GM19240 (cell line): ENCODE data around the gene LRRK2.
"Not testable (repeated sequence)": the region's sequence is repeated elsewhere in the genome, so short reads cannot be mapped to it uniquely, and the experiment has no call there.

ENCODE experiments used
- DNase-seq: peaks from one replicate; pipeline ENCODE4 v3.0.0; 2011; ENCODE audit warnings: low spot score; ENCODE audit not compliant: insufficient read length

LRRK2 gene

GRCh38 chr12:40212566-40212965 is 12.2 kb upstream of the LRRK2 start:
- DNase-seq, result no peak

- DNase-seq, result no peak
Observed at GRCh38 chr12:40215982-40216381, 8.8 kb upstream of the LRRK2 start.

GRCh38 chr12:40216516-40217288 is 8.1 kb upstream of the LRRK2 start:
- DNase-seq, result no peak

- no peak for DNase-seq
Observed at GRCh38 chr12:40219760-40220159, 5.0 kb upstream of the LRRK2 start.

GRCh38 chr12:40222247-40222646 is 2.5 kb upstream of the LRRK2 start:
- DNase-seq, result no peak

- no peak for DNase-seq
Observed at GRCh38 chr12:40223646-40224045, 1.2 kb upstream of the LRRK2 start.

GRCh38 chr12:40225337-40225983 is 663 bp downstream of the LRRK2 start:
- DNase-seq, result no peak

GRCh38 chr12:40225984-40226602 is 1.3 kb downstream of the LRRK2 start:
- DNase-seq, result peak; percentile 24

GRCh38 chr12:40226705-40227104 is 1.9 kb downstream of the LRRK2 start:
- DNase-seq, result no peak

GRCh38 chr12:40227447-40227846 is 2.6 kb downstream of the LRRK2 start:
- no peak for DNase-seq

GRCh38 chr12:40228727-40229126 is 3.9 kb downstream of the LRRK2 start:
- DNase-seq, result no peak

- DNase-seq, result no peak
Observed at GRCh38 chr12:40229690-40230651, 5.2 kb downstream of the LRRK2 start.

- no peak for DNase-seq
Observed at GRCh38 chr12:40232602-40233001, 7.8 kb downstream of the LRRK2 start.

- DNase-seq, result no peak
Observed at GRCh38 chr12:40233741-40234367, 9.1 kb downstream of the LRRK2 start.

GRCh38 chr12:40236357-40236850 is 11.6 kb downstream of the LRRK2 start:
- no peak for DNase-seq

GRCh38 chr12:40238266-40238902 is 13.6 kb downstream of the LRRK2 start:
- no peak for DNase-seq

GRCh38 chr12:40238979-40239378 is 14.2 kb downstream of the LRRK2 start:
- DNase-seq, result no peak

GRCh38 chr12:40240779-40241178 is 16.0 kb downstream of the LRRK2 start:
- no peak for DNase-seq

GRCh38 chr12:40241741-40242140 is 16.9 kb downstream of the LRRK2 start:
- no peak for DNase-seq

GRCh38 chr12:40244526-40245156 is 19.8 kb downstream of the LRRK2 start:
- not testable (repeated sequence) for DNase-seq
